AG08396 (cell line): ENCODE data around the gene OR1F1.
A peak's percentile ranks its signal among the peaks of the same experiment; 100 is the strongest.
"Not testable (repeated sequence)": the region's sequence is repeated elsewhere in the genome, so short reads cannot be mapped to it uniquely, and the experiment has no call there.

Source experiments
- DNase-seq: peaks from one replicate; pipeline ENCODE4 v3.0.0; 2012; ENCODE audit warnings: low spot score, mixed read lengths

OR1F1 gene

DNA sequence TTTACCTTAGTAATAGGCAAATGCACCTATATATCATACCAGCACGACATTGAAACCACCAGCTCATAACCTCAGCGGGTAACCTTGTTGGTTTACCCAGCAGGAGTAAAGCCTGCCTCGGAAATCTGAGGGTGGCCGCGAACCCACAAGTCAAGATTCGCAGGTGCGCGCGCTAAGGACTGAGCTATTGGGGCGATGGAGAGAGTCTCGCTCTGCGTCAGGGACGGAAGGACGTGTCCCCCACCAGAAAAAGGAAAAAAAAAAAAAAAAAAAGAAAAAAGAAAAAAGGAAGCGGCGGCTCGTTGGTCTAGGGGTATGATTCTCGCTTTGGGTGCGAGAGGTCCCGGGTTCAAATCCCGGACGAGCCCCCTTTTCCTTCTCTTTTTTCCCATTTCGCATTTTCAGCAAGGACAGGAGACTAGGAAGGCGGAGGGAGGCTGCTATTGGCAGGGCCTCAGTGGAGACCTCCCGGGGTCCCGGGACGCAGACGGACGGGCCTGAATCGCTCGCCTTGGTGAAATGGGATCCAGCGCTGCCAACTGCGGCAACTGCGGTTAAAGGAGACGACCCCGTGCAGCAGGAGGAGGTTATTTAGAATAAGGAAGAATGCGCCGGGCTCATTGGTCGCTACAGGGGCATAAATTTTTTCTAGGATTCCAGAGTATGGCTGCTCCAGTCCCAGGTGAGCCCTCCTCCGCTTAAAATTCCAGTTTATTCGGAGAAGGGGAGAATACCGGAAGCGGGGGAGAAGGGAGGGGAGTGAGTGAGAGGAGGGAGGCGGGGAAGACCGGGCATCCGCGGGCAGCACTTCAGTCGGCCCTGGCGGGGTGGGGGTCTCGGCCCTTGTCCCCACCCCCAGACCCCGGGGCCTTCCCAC, at the start of gene OR1F1:
Gene OR1F1 (plus strand): TSS at position 407 of the 877 bp plus-strand sequence.
- DNase-seq: no peak

DNA sequence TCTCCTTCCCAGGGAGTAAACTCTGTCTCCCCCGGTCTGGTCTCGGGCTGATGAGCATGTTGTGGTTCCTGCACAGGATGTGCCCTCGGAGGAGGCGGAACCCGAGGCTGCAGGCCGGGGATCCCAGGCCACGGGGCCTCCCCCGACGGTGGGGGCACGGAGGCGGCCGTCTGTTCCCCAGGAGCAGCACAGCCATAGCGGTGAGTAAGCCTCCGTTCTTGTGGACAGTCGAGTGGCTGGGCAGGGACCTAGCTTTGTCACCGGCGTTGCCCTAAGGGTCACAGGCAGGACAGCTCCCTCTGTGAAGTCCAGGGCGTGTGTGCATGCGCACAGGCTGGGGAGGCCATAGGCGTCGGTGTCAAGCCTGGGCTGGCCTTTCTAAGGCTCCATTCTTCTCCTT, 49.7 kb upstream of the OR1F1 start:
- DNase-seq: no peak

DNA sequence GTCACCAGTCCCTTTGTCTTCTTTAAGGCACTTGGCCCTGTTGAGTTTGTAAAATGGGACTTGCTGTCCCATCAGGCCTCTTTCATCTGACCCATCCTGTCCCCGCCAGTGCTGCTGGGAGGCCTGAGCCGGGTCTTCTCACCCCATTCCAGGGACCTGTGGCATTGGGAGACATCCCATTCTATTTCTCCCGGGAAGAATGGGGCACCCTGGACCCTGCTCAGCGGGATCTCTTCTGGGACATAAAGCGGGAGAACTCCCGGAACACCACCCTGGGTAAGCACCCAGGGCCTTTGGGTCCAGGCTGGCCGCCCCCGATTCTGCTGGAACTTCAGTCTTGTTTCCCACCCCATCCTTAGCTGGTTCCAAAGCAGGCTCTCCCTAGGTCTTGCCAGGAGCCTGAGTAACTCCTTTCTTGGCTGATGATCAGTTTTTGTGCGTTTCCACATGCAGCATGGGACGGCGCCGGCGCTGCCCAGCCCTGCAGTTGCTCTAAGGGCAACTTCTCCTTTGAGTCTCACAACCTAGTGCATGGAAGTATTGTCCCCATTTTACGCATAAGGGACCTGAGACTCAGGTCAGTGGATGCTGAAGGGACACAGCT, 49.1 kb upstream of the OR1F1 start:
- DNase-seq: no peak

DNA sequence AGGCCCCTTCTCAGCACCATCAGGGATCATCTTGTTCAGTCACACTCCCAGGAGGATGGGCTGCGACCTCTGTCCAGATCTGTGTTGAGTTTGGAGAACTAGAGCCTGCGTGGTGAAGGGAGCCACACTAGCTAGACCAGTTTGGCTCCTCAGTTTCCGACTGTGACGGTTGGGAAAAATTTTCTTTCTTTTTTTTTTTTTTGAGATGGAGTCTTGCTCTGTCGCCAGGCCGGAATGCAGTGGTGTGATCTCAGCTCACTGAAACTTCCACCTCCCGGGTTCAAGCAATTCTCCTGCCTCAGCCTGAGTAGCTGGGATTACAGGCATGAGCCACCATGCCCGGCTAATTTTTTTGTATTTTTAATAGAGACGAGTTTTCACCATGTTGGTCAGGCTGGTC, 48.4 kb upstream of the OR1F1 start:
- not testable (repeated sequence) for DNase-seq

DNA sequence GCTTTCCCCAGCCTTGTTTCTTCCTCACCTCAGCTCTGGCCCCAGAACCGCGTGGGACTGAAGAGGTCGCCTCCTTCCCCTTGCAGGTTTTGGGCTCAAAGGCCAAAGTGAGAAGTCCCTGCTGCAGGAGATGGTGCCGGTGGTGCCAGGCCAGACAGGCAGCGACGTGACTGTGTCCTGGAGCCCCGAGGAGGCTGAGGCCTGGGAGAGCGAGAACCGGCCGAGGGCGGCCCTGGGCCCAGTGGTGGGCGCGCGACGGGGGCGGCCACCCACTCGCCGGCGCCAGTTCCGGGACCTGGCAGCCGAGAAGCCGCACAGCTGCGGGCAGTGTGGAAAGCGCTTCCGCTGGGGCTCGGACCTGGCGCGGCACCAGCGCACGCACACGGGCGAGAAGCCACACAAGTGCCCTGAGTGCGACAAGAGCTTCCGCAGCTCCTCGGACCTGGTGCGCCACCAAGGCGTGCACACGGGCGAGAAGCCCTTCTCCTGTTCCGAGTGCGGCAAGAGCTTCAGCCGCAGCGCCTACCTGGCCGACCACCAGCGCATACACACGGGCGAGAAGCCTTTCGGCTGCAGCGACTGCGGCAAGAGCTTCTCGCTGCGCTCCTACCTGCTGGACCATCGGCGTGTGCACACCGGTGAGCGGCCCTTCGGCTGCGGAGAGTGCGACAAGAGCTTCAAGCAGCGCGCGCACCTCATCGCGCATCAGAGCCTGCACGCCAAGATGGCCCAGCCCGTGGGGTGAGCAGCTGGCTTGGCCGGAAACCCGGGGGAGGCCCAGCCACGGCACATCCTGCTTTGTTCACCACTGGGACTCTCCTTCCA, 47.2 kb upstream of the OR1F1 start:
- DNase-seq: no peak

DNA sequence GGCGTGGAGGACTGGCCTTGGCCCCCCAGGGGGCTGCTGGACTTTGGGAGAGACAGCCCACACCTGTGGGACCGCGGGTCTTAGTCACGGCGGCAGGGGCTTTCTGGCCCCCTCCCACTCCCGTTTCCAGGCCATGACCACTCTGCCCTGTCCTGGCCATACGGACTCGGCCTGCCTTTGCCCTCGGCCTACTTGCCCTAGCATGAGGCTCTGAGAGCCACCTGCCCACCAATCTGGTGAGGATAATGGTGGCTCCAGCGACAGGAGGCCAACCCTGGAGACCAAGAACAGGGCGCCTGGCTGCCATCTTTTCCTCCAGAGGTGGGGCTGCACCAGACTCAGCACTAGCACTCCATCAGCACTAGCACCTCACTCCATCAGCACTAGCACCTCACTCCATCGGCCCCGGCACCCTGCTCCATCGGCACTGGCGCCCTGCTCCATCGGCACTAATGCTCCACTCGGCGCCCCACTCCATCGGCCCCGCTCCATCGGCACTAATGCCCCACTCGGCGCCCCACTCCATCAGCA, 46.2 kb upstream of the OR1F1 start:
- DNase-seq: no peak

DNA sequence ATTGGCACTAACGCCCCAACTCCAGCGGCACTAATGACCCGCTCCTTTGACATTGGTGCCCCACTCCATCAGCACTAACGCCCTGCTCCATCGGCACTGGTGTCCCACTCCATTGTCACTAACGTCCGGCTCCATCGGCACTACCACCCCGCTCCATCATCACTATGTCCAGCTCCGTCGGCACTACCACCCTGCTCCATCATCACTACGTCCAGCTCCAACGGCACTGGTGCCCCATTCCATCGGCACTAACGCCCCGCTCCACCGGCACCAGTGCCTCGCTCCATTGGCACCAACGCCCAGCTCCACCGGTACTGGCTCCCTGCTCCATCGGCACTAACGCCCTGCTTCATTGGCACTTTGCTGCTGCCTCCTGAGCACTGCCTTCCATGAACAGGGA, 45.7 kb upstream of the OR1F1 start:
- no peak for DNase-seq

DNA sequence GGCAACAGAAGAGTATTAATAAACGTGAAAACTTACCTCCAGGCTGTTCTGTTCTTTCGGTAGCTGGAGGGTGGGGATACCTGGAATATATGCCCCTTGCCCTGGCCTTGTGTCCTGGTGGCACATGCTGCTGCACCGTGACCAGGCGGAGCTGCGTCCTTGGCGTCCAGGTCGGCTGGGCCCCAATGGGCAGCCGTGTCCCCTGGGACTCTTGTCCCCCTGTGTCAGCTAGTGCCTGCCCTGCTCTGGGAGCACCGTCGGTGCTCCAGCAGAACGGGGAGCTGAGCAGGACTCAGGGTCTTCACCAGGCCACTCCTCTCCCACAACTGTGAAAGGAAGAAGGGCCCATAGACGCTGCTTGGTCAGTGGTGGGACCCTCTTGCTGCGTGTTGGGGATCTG, 45.2 kb upstream of the OR1F1 start:
- DNase-seq: no peak

DNA sequence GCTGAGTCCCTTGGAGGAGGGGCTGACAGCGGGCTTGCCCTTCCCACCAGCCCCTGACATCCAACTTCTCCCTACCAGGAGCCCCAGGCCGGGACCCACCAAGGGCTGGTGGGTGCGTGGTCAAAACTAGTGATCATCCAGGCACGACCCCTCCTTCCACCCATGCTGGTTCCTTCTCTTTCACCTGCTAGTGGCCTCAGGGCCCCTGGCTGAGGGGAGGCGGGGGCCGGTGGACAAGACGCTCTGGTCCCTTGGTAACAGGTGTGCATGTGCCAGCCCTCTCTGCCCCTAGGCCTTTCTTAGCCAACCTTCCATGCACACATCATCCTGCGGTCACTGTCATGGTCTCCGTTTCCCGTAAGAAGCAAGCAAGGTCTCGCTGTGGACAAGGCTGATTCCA, 44.8 kb upstream of the OR1F1 start:
- no peak for DNase-seq

DNA sequence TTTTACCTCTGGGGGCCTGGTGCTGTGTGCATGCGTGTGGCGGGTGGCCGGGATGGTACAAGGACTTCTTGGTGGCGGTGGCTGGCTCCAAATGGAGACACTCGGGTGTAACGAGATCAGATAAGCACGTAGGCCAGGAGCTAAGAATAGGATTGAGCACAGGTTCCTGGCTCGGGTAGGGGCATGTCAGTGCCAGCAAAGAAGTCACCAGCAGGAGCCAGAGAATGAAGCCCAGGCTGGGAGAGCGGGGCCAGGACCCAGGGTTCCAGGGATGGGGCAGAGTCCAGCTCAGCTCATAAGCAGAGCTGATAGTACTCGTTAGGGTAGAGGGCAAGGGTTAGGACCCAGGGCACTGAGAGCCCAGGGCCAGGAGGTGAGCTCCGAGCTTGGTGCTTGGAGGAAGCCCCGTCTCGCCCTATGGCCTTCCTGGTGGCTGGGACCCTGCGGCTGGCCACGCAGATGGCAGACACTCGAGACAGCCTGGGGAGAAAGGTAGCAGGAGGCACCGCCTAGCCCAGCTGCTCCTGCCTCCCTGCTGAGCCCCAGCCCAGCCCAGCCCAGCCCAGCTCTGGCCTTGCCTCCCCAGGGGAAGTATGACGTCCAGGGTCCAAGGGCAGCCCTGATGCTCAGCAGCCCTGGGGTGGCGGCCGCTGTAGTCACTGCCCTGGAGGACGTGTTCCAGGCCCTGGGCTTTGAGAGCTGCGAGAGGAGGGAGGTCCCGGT, 44.2 kb upstream of the OR1F1 start:
- no peak for DNase-seq

DNA sequence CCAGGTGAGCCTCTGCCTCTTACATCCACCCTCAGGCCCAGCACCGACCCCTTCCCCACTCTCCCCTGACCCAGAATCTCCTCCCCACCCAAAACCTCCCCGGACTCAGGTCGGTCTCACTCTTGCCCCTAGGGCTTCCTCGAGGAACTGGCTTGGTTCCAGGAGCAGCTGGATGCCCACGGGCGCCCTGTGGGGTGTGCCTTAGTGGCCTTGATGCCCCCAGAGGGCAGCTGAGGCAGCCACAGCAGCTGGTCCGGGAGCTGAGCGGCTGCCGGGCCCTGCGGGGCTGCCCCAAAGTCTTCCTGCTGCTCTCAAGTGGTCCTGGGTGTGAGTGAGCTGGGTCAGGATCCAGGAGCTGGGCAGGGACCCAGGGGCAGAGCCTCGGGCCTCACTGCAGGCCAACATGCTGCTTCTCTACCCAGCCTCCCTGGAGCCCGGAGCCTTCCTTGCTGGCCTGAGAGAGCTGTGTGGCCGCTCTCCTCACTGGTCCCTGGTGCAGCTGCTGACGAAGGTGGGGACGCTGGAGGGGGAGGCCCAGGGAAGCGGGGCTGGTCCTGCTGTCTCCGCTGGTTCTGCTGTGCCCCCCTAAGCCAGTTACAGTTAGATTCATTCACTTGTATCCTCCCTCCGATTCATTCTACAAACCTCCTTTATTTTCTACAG, 43.6 kb upstream of the OR1F1 start:
- no peak for DNase-seq

DNA sequence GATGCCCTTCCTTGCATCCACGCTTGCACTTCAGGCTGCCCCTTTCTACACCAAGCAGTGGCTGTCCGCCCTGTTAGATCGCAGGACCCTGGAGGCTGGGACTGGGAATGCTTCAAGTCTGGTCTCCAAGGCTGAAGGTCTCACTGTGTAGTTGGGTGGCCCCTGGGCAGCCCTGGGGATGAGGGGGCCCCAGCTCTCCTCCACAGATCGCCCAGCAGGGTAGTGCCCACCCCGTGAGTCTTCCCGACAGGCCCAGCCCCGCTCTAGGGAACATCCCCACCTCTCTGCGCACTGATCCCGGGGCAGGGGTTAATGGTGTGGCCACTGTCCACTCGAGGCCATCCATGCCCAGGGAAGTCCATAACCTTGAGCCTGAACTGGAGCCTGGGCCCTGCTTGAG, 42.9 kb upstream of the OR1F1 start:
- no peak for DNase-seq

DNA sequence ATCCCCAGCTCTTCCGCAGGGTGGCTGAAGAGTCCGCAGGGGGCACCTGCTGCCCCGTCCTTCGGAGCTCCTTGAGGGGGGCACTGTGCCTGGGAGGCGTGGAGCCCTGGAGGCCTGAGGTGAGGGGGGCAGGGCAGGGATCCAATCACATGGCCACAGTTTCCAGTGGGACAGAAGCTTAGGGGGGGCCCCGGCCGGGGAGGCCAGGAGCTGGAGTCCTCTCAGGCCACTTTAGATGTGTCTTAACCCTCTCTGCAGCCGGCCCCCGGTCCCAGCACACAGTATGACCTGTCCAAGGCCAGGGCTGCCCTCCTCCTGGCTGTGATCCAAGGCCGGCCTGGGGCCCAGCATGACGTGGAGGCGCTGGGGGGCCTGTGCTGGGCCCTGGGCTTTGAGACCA, 42.3 kb upstream of the OR1F1 start:
- DNase-seq: no peak

DNA sequence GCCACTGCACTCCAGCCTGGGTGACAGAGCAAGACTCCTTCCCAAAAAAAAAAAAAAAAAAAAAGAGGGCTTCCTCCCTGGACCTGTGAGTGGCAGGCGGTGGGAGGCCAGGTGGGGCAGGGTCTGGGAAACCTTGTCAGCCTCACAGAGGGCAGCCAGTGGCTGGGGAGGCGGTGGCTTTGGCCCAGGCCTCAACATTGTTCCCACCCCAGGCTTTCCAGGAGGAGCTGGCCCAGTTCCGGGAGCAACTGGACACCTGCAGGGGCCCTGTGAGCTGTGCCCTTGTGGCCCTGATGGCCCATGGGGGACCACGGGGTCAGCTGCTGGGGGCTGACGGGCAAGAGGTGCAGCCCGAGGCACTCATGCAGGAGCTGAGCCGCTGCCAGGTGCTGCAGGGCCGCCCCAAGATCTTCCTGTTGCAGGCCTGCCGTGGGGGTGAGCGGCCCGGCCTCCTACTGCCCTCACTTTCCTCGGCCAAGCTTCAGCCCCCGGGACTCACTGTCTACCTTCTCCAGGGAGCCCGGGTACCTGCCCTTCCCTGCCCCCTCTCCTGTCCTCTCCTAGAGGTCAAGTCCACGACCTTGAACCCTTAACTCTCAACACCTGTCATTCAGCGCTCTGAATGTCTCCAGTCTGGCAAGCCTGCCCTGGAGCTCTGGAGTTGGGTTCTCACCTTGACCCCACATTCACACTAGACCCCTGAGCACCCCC, 40.8 kb upstream of the OR1F1 start:
- no peak for DNase-seq

DNA sequence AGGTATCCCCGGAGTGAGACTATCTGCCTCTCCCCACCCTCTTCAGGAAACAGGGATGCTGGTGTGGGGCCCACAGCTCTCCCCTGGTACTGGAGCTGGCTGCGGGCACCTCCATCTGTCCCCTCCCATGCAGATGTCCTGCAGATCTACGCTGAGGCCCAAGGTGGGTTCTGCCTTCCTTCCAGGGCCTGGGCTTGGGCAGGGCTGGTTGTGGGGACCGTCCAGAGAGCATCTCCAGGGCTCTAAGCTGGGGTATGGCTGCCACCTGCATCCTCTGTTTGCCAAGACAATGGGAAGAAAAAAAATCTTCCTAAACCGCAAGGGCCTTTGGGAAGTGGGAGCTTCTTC, 40.3 kb upstream of the OR1F1 start:
- DNase-seq: no peak

DNA sequence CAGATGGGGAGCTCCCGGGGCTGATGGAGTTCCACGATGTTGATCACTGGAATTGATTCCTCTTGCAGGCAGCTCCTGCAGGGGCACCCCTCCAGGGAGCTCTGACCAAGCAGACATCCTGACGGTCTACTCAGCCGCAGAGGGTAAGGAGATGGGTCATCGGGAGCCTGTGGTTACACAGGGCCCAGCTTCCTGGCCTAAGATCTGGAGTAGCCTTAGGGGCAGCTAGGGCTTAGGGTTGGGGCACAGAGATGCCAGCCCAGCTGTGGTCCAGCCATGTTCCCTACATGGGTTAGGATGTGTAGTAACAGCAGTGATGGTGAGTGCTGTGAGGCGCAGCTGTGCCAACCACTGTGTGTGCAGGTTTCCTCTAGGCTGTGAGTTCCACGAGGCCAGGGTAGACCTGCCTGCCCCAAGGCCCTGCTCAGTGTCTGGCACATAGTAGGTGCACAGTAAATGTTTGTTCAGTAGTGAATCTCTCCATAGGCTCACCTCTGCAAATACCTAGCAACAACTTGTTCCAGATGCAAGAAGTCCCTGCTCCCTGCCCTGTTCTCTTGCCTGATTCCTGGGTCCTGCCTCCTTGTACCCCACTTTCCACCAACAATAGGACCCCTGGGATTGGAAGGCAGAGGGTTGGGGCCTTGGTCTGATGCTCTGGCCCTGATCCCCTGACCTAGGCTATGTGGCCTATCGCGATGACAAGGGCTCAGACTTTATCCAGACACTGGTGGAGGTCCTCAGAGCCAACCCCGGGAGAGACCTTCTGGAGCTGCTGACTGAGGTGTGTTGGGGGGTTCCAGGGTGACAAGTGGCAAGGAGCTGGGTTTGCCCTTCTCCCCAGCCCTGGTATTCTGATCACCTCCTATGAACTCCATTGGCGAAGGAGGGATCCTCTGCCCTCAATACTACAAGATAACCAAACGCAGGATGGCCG, 39.5 kb upstream of the OR1F1 start:
- DNase-seq: no peak

DNA sequence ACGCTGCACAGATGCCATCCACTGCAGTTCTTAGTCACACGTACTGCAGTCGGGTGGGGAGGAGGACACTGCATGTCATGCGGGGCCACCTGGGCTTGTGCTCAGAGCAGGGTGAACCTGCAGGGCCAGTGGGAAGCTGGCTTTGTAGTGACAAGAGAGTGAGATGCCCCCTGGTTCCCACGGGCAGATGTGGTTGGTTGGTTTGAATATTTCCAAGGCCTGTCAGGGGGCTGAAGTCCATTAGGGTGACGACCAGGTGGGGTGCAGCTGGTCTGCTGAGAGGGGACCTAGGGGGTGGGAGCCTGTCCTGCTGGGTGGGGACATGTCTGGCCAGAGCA, 38.8 kb upstream of the OR1F1 start:
- no peak for DNase-seq

DNA sequence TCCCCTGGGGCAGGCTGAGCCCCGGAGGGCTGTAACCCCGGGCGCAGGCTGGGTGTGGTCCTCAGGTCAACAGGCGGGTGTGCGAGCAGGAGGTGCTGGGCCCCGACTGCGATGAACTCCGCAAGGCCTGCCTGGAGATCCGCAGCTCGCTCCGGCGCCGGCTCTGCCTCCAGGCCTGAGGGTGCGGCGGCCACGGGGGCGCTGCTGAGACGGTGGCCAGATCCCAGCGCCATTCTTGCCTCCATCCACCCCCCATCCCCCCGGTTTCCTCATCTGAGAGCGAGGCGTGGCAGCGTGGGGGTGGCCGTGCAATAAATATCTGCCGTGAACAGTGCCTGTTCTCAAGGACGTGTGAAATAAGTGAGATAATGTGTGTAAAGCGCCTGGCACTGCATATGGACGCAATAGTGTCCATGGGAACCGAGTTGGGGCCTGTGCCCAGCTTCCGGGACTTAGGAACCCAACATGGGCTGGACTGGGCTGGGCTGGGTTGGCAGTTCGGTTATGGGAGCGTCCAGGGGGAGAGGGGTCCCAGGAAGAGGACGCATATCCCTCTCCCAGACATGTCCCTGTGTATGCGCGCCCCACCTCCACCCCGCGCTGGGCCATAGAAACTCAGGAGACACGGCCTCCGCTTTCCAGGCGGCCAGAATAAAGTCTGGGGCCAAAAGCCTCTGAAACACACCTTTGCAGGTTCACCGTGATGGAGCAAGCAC, 38.2 kb upstream of the OR1F1 start:
- DNase-seq: peak; percentile 75
